GM18519 (cell line): ENCODE data around the gene KRT1.
"Not testable (repeated sequence)": the region's sequence is repeated elsewhere in the genome, so short reads cannot be mapped to it uniquely, and the experiment has no call there.

Source experiments
- ATAC-seq: cut with Tn5 transposase; IDR thresholded peaks from one replicate; pipeline ENCODE4 v1.9.1; 2021; ENCODE audit warnings: mild to moderate bottlenecking, moderate library complexity; ENCODE audit not compliant: unreplicated experiment, low FRiP score

Gene KRT1

GRCh38 chr12:52683575-52684300, 3.5 kb upstream of the KRT1 start:
- ATAC-seq: no peak

- ATAC-seq: no peak
Observed at GRCh38 chr12:52682938-52683574, 2.8 kb upstream of the KRT1 start.

- no peak for ATAC-seq
Observed at GRCh38 chr12:52682381-52682660, 2.1 kb upstream of the KRT1 start.

- ATAC-seq: no peak
Observed at GRCh38 chr12:52681526-52682380, 1.5 kb upstream of the KRT1 start.

- ATAC-seq: no peak
Observed at GRCh38 chr12:52679875-52680274, 332 bp downstream of the KRT1 start.

GRCh38 chr12:52677671-52678070, 2.5 kb downstream of the KRT1 start:
- no peak for ATAC-seq

- ATAC-seq: no peak
Observed at GRCh38 chr12:52677126-52677525, 3.1 kb downstream of the KRT1 start.

- ATAC-seq: no peak
Observed at GRCh38 chr12:52676163-52676562, 4.0 kb downstream of the KRT1 start.

GRCh38 chr12:52675301-52675701, 4.9 kb downstream of the KRT1 start:
- no peak for ATAC-seq

GRCh38 chr12:52674433-52674775, 5.8 kb downstream of the KRT1 start:
- ATAC-seq: no peak

GRCh38 chr12:52673713-52674432, 6.3 kb downstream of the KRT1 start:
- ATAC-seq: no peak

- no peak for ATAC-seq
Observed at GRCh38 chr12:52673217-52673616, 7.0 kb downstream of the KRT1 start.

GRCh38 chr12:52672321-52672933, 7.8 kb downstream of the KRT1 start:
- ATAC-seq: no peak

- no peak for ATAC-seq
Observed at GRCh38 chr12:52670961-52671360, 9.2 kb downstream of the KRT1 start.

GRCh38 chr12:52670506-52670905, 9.7 kb downstream of the KRT1 start:
- ATAC-seq: no peak

GRCh38 chr12:52669941-52670340, 10.3 kb downstream of the KRT1 start:
- not testable (repeated sequence) for ATAC-seq

- ATAC-seq: no peak
Observed at GRCh38 chr12:52669426-52669825, 10.8 kb downstream of the KRT1 start.

GRCh38 chr12:52667931-52668330, 12.3 kb downstream of the KRT1 start:
- ATAC-seq: no peak

- ATAC-seq: no peak
Observed at GRCh38 chr12:52667509-52667908, 12.7 kb downstream of the KRT1 start.

- ATAC-seq: no peak
Observed at GRCh38 chr12:52666471-52666870, 13.7 kb downstream of the KRT1 start.

GRCh38 chr12:52663420-52663819, 16.8 kb downstream of the KRT1 start:
- ATAC-seq: no peak
